ENCODE results near the gene MERTK. TPM values are rescaled to one million over a fixed set of nuclear protein-coding genes. Genes with fewer than 3 reads are reported as not detected.
"Not testable (repeated sequence)": the region's sequence is repeated elsewhere in the genome, so short reads cannot be mapped to it uniquely, and the experiment has no call there.

MERTK gene
- total and polyA plus RNA-seq, 2 experiments from 2014 or later, result 16.4 to 29.6 TPM

DNA sequence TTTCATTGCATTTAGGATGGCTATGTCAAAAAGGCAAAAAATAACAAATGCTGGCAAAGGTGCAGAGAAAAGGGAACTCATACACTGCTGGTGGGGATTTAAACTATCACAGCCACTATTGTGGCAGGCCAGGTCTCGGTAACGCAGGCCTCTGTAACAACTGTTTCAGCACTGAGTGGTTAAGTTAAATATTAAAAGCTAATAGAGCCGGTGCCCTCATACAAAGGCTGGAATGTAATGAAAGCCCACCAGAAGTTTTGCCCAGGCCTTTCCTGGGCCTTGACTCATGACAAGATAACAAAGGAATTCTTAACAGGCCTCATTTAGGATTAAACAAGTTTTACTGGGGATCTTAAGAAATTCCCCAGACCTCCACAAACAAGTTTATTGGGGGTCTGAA, 10.7 kb downstream of the MERTK start:
- Histone ChIP-seq H3K9me2 (replicated peaks; ENCODE audit: insufficient read depth) (no peaks in the 10 kb centered on the region), H3K27ac (peak overlapping the region; percentile 75), H4K20me1 (ENCODE audit: insufficient read depth, poor library complexity, severe bottlenecking) (peaks cover 3% of the 10 kb centered on the region), H3K4me1 (ENCODE audit: insufficient read depth) (peaks cover 54% of the 10 kb centered on the region), H3K79me2 (peaks cover 89% of the 10 kb centered on the region), H3K27me3 (no peaks in the 10 kb centered on the region), H2AFZ (no peak overlapping the region), H3K9me3 (ENCODE audit: low read depth) (no peaks in the 10 kb centered on the region), H3K4me2 (peak overlapping the region; percentile 53), H3K36me3 (replicated peaks; ENCODE audit: insufficient read depth, low read depth) (no peaks in the 10 kb centered on the region), H3K4me3 (no peak overlapping the region)
- TF ChIP-seq, protein P1, sequence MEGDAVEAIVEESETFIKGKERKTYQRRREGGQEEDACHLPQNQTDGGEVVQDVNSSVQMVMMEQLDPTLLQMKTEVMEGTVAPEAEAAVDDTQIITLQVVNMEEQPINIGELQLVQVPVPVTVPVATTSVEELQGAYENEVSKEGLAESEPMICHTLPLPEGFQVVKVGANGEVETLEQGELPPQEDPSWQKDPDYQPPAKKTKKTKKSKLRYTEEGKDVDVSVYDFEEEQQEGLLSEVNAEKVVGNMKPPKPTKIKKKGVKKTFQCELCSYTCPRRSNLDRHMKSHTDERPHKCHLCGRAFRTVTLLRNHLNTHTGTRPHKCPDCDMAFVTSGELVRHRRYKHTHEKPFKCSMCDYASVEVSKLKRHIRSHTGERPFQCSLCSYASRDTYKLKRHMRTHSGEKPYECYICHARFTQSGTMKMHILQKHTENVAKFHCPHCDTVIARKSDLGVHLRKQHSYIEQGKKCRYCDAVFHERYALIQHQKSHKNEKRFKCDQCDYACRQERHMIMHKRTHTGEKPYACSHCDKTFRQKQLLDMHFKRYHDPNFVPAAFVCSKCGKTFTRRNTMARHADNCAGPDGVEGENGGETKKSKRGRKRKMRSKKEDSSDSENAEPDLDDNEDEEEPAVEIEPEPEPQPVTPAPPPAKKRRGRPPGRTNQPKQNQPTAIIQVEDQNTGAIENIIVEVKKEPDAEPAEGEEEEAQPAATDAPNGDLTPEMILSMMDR (IDR thresholded peaks at IDR 0.05; ENCODE audit: poor library complexity), result no peak
- TF ChIP-seq EZH2phosphoT487 (IDR thresholded peaks at IDR 0.05; ENCODE audit: low read depth, severe bottlenecking, unreplicated experiment) (no peak), EZH2 (IDR thresholded peaks at IDR 0.05; ENCODE audit: borderline replicate concordance) (no peak)
- 6% methylated on average over 3 of the region's 3 CpGs for WGBS (ENCODE audit: low lambda C conversion rate, missing lambda C conversion rate)
- no peak for DNase-seq (ENCODE audit: low spot score)

DNA sequence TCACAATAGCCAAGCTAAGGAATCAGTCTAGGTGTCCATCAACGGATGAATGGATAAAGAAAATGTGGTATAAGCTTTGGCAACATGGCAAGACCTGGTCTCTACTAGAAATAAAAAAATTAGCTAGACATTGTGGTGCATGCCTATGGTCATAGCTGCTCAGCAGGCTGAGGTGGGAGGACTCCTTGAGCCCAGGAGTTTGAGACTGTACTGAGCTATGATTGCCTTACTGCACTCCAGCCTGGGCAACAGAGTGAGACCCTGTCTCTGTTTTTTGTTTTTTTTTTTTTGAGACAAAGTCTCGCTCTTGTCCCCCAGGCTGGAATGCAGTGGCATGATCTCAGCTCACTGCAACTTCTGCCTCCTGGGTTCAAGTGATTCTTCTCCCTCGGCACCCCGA, 11.6 kb downstream of the MERTK start:
- Histone ChIP-seq H3K4me1 (ENCODE audit: insufficient read depth) (peaks cover 54% of the 10 kb centered on the region), H3K79me2 (peaks cover 89% of the 10 kb centered on the region), H3K27ac (peak overlapping the region; percentile 75)
- not testable (repeated sequence) for H3K27me3 ChIP-seq; H3K4me3 ChIP-seq; H3K4me2 ChIP-seq; H3K36me3 ChIP-seq (replicated peaks; ENCODE audit: insufficient read depth, low read depth); DNase-seq (ENCODE audit: low spot score); H3K9me3 ChIP-seq (ENCODE audit: low read depth); H4K20me1 ChIP-seq (ENCODE audit: insufficient read depth, poor library complexity, severe bottlenecking); H3K9me2 ChIP-seq (replicated peaks; ENCODE audit: insufficient read depth); H2AFZ ChIP-seq
- WGBS (ENCODE audit: low lambda C conversion rate, missing lambda C conversion rate), result 74% methylated on average over 4 of the region's 4 CpGs

DNA sequence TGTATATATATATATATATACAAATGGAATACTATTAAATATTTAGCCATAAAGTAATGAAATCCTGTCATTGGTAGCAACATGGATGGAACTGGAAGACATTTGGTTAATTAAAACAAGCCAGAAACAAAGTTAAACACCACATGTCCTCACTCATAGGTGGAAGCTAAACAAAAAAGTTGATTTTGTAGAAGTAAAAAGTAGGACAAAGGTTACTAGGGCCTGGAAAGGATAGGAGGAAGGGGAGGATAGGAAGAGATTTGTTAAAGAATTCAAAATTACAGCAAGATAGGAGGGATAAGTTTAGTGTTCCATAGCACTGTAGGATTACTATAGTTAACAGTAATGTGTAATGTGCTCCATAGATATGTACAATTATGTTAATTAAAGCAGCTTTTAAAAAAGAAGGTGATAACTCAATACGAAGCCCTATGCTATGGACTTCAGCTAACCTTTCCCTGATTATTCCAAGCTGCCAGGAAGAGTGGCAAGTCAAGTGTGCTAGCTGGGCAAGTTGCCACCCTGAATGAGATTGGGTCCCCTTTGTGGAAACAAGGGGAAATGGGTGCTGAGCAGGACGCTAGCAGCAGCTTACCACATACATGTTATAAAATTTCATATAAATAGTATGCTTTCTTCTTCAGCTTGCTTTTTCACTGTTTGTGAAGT, 12.3 kb downstream of the MERTK start:
- no peak for TF ChIP-seq EZH2phosphoT487 (IDR thresholded peaks at IDR 0.05; ENCODE audit: low read depth, severe bottlenecking, unreplicated experiment)
- TF ChIP-seq, protein P1 (IDR thresholded peaks at IDR 0.05; ENCODE audit: poor library complexity), result no peak
- no peak for TF ChIP-seq EZH2 (IDR thresholded peaks at IDR 0.05; ENCODE audit: borderline replicate concordance)
- no peak overlapping the region for H2AFZ ChIP-seq
- WGBS (ENCODE audit: low lambda C conversion rate, missing lambda C conversion rate), result 59% methylated on average over 2 of the region's 2 CpGs
- H3K27ac ChIP-seq, result peak overlapping the region; percentile 75
- peaks cover 52% of the 10 kb centered on the region for H3K4me1 ChIP-seq (ENCODE audit: insufficient read depth)
- H3K36me3 ChIP-seq (replicated peaks; ENCODE audit: insufficient read depth, low read depth), result no peaks in the 10 kb centered on the region
- no peaks in the 10 kb centered on the region for H3K9me2 ChIP-seq (replicated peaks; ENCODE audit: insufficient read depth)
- no peaks in the 10 kb centered on the region for H3K27me3 ChIP-seq
- no peaks in the 10 kb centered on the region for H3K9me3 ChIP-seq (ENCODE audit: low read depth)
- DNase-seq (ENCODE audit: low spot score), result no peak
- H3K79me2 ChIP-seq, result peaks cover 89% of the 10 kb centered on the region
- peak overlapping the region; percentile 19 for H3K4me2 ChIP-seq
- H4K20me1 ChIP-seq (ENCODE audit: insufficient read depth, poor library complexity, severe bottlenecking), result peaks cover 3% of the 10 kb centered on the region
- H3K4me3 ChIP-seq, result no peak overlapping the region

DNA sequence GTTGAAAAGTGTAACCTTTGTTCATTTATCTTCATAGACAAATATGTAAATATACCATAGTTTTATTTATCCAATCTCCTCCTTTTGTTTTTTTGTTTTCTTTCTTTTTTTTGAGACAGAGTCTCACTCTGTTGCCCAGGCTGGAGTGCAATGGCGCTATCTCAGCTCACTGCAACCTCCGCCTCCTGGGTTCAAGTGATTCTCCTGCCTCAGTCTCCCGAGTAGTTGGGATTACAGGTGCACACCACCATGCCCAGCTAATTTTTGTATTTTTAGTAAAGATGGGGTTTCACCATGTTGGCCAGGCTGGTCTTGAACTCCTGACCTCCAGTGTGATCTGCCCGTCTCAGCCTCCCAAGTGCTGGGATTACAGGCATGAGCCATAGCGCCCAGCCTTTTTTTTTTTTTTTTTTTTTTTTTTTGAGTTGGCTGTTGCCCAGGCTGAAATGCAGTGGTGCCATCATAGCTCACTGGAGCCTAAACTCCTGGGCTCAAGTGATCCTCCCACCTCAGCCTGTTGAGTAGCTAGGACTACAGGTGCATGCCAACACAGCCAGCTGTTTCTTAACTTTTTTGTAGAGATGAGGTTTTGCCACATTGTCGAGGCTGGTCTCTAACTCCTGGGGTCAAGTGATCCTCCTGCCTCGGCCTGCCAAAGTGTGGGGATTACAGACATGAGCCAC, 13.0 kb downstream of the MERTK start:
- H3K79me2 ChIP-seq, result peaks cover 89% of the 10 kb centered on the region
- H4K20me1 ChIP-seq (ENCODE audit: insufficient read depth, poor library complexity, severe bottlenecking); H3K36me3 ChIP-seq (replicated peaks; ENCODE audit: insufficient read depth, low read depth); H3K9me2 ChIP-seq (replicated peaks; ENCODE audit: insufficient read depth); H3K27me3 ChIP-seq; H2AFZ ChIP-seq; H3K4me3 ChIP-seq; H3K4me2 ChIP-seq; DNase-seq (ENCODE audit: low spot score); H3K9me3 ChIP-seq (ENCODE audit: low read depth): not testable (repeated sequence)
- H3K27ac ChIP-seq, result peak overlapping the region; percentile 75
- peaks cover 45% of the 10 kb centered on the region for H3K4me1 ChIP-seq (ENCODE audit: insufficient read depth)
- 99% methylated on average over 7 of the region's 7 CpGs for WGBS (ENCODE audit: low lambda C conversion rate, missing lambda C conversion rate)

All from hepatocyte (in vitro differentiated cells).